ENCODE results near the gene CTDP1.

GRCh38 chr18:79683626-79684282 lies 4.2 kb downstream of the CTDP1 start:
- TF ChIP-seq CTCF (conservative IDR thresholded peaks at IDR 0.05; ENCODE audit: low read length): no peak
- no peak for TF ChIP-seq EZH2phosphoT487 (IDR thresholded peaks at IDR 0.05; ENCODE audit: borderline replicate concordance, low read depth, low read length)
